ENCODE measurements around the gene TP53INP2.
"Not testable (repeated sequence)": the region's sequence is repeated elsewhere in the genome, so short reads cannot be mapped to it uniquely, and the experiment has no call there.

The TP53INP2 gene

GRCh38 chr20:34704177-34705007 is at the start of gene TP53INP2:
Gene TP53INP2, plus strand, starts transcription at chr20:34704344. Its CDS starts 4,396 bp downstream, at chr20:34708740.
- H3K27ac ChIP-seq (ENCODE audit: low read length) = peak within 1 kb of the TSS; percentile 63; the same call in 1 of the 2 replicates
- H3K79me2 ChIP-seq (ENCODE audit: low read length) = no peaks in the 10 kb centered on the region
- H3K4me2 ChIP-seq (ENCODE audit: low read depth, low read length) = peak within 1 kb of the TSS; percentile 100
- H3K9me2 ChIP-seq (replicated peaks; ENCODE audit: insufficient read depth, low read length) = no peaks in the 10 kb centered on the region
- no peaks in the 10 kb centered on the region for H3K27me3 ChIP-seq (replicated peaks; ENCODE audit: insufficient read depth, low read length)
- TF ChIP-seq EZH2phosphoT487 (IDR thresholded peaks at IDR 0.05; ENCODE audit: low read length) = no peak
- TF ChIP-seq CTCF (IDR thresholded peaks at IDR 0.05; ENCODE audit: low read length) = no peak
- TF ChIP-seq EZH2 (optimal IDR thresholded peaks at IDR 0.05; ENCODE audit: low read depth, low read length) = no peak
- peak within 1 kb of the TSS; percentile 83 for H3K9ac ChIP-seq (ENCODE audit: low read length)
- no peaks in the 10 kb centered on the region for H3K9me3 ChIP-seq (replicated peaks; ENCODE audit: insufficient read depth, low read length)
- peak within 1 kb of the TSS; percentile 97 for H2AFZ ChIP-seq (ENCODE audit: low read length)
- peak; percentile 91 for DNase-seq
- H3F3A ChIP-seq (ENCODE audit: insufficient read depth, low read length) = peaks cover 16% of the 10 kb centered on the region; the same call in 1 of the 2 replicates
- H3K36me3 ChIP-seq (replicated peaks; ENCODE audit: insufficient read depth, low read length) = no peaks in the 10 kb centered on the region
- H3K4me1 ChIP-seq (ENCODE audit: low read length) = peaks cover 7% of the 10 kb centered on the region; the same call in 1 of the 2 replicates
- H4K20me1 ChIP-seq (ENCODE audit: insufficient read depth, low read length) = no peaks in the 10 kb centered on the region
- peak within 1 kb of the TSS; percentile 89 for H3K4me3 ChIP-seq (ENCODE audit: low read length)

- not testable (repeated sequence) for H3K4me2 ChIP-seq (ENCODE audit: low read depth, low read length); H3K4me3 ChIP-seq (ENCODE audit: low read length); H3F3A ChIP-seq (ENCODE audit: insufficient read depth, low read length); H4K20me1 ChIP-seq (ENCODE audit: insufficient read depth, low read length); H2AFZ ChIP-seq (ENCODE audit: low read length); H3K79me2 ChIP-seq (ENCODE audit: low read length); H3K4me1 ChIP-seq (ENCODE audit: low read length); H3K9me2 ChIP-seq (replicated peaks; ENCODE audit: insufficient read depth, low read length); H3K9me3 ChIP-seq (replicated peaks; ENCODE audit: insufficient read depth, low read length); H3K36me3 ChIP-seq (replicated peaks; ENCODE audit: insufficient read depth, low read length); H3K27me3 ChIP-seq (replicated peaks; ENCODE audit: insufficient read depth, low read length); H3K9ac ChIP-seq (ENCODE audit: low read length); H3K27ac ChIP-seq (ENCODE audit: low read length); DNase-seq
Observed at GRCh38 chr20:34658654-34659053, 45.5 kb upstream of the TP53INP2 start.

- not testable (repeated sequence) for DNase-seq; H3K27me3 ChIP-seq (replicated peaks; ENCODE audit: insufficient read depth, low read length); H3K36me3 ChIP-seq (replicated peaks; ENCODE audit: insufficient read depth, low read length); H3K4me3 ChIP-seq (ENCODE audit: low read length); H4K20me1 ChIP-seq (ENCODE audit: insufficient read depth, low read length); H3K4me1 ChIP-seq (ENCODE audit: low read length); H3K9me2 ChIP-seq (replicated peaks; ENCODE audit: insufficient read depth, low read length); H3K27ac ChIP-seq (ENCODE audit: low read length); H2AFZ ChIP-seq (ENCODE audit: low read length); H3K9ac ChIP-seq (ENCODE audit: low read length); H3F3A ChIP-seq (ENCODE audit: insufficient read depth, low read length); H3K79me2 ChIP-seq (ENCODE audit: low read length); H3K4me2 ChIP-seq (ENCODE audit: low read depth, low read length); H3K9me3 ChIP-seq (replicated peaks; ENCODE audit: insufficient read depth, low read length)
Observed at GRCh38 chr20:34661811-34662210, 42.3 kb upstream of the TP53INP2 start.

- Histone ChIP-seq H3F3A (ENCODE audit: insufficient read depth, low read length) (no peaks in the 10 kb centered on the region), H4K20me1 (ENCODE audit: insufficient read depth, low read length) (no peaks in the 10 kb centered on the region), H3K9me3 (replicated peaks; ENCODE audit: insufficient read depth, low read length) (no peaks in the 10 kb centered on the region), H3K9ac (ENCODE audit: low read length) (no peak overlapping the region), H3K4me3 (ENCODE audit: low read length) (no peak overlapping the region), H2AFZ (ENCODE audit: low read length) (no peak overlapping the region), H3K27ac (ENCODE audit: low read length) (no peak overlapping the region), H3K79me2 (ENCODE audit: low read length) (peaks cover 20% of the 10 kb centered on the region), H3K9me2 (replicated peaks; ENCODE audit: insufficient read depth, low read length) (no peaks in the 10 kb centered on the region), H3K36me3 (replicated peaks; ENCODE audit: insufficient read depth, low read length) (no peaks in the 10 kb centered on the region), H3K4me1 (ENCODE audit: low read length) (0 out of 2 replicates have a peak, but pooled peaks cover 5% of the 10 kb centered on the region), H3K27me3 (replicated peaks; ENCODE audit: insufficient read depth, low read length) (no peaks in the 10 kb centered on the region), H3K4me2 (ENCODE audit: low read depth, low read length) (no peak overlapping the region)
- no peak for DNase-seq
- TF ChIP-seq EZH2phosphoT487 (IDR thresholded peaks at IDR 0.05; ENCODE audit: low read length) (no peak), CTCF (IDR thresholded peaks at IDR 0.05; ENCODE audit: low read length) (no peak), EZH2 (optimal IDR thresholded peaks at IDR 0.05; ENCODE audit: low read depth, low read length) (no peak)
Observed at GRCh38 chr20:34663213-34663943, 40.8 kb upstream of the TP53INP2 start.

- H3K36me3 ChIP-seq (replicated peaks; ENCODE audit: insufficient read depth, low read length); H3K9me2 ChIP-seq (replicated peaks; ENCODE audit: insufficient read depth, low read length); H3K27ac ChIP-seq (ENCODE audit: low read length); H3K27me3 ChIP-seq (replicated peaks; ENCODE audit: insufficient read depth, low read length); H3K4me3 ChIP-seq (ENCODE audit: low read length); H3K4me1 ChIP-seq (ENCODE audit: low read length); H3K4me2 ChIP-seq (ENCODE audit: low read depth, low read length); DNase-seq; H3K9me3 ChIP-seq (replicated peaks; ENCODE audit: insufficient read depth, low read length); H2AFZ ChIP-seq (ENCODE audit: low read length); H4K20me1 ChIP-seq (ENCODE audit: insufficient read depth, low read length); H3F3A ChIP-seq (ENCODE audit: insufficient read depth, low read length); H3K9ac ChIP-seq (ENCODE audit: low read length): not testable (repeated sequence)
- H3K79me2 ChIP-seq (ENCODE audit: low read length) = peaks cover 24% of the 10 kb centered on the region
Observed at GRCh38 chr20:34664751-34665150, 39.4 kb upstream of the TP53INP2 start.
